GM23248 (cell line): ENCODE data around the gene CPSF4.

Experiments
- EZH2 ChIP-seq: fragments of 200-600 bp; sonication (generic); IDR thresholded peaks from 2 replicates; pipeline ENCODE4 v1.6.1; 2018; ENCODE audit warnings: antibody characterized with exemption, mild to moderate bottlenecking; ENCODE audit not compliant: insufficient read depth, poor library complexity, severe bottlenecking
- EZH2phosphoT487 ChIP-seq: fragments of 200-600 bp; sonication (generic); IDR thresholded peaks from 2 replicates; pipeline ENCODE4 v1.6.1; 2018; ENCODE audit warnings: antibody characterized with exemption, moderate library complexity, mild to moderate bottlenecking, low read depth; ENCODE audit not compliant: insufficient read depth

DNA sequence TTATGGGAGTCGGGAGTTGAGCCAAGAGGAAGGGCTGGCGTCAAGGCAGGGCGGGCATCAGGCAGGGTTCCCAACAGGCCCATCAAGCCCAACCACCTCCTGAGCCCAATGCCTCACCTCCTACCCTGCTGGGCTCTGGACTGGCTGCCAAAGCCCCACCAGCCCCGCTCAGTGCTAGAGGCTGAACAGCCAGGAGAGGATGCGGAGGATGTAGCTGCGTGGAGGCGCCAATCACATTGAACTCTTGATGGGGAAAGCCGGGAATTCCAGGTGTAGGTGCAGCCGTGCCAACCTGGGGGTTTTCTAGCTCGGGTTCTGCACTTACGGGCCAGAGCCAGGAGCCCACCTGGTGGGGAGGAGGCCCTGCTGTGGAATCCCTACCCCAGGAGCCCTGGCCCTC, 14.4 kb downstream of the CPSF4 start:
- TF ChIP-seq EZH2, result no peak
- no peak for TF ChIP-seq EZH2phosphoT487
